ENCODE data around the gene TMEM106C. TPM values are rescaled to one million over a fixed set of nuclear protein-coding genes. Genes with fewer than 3 reads are reported as not detected.

The TMEM106C gene
- total and polyA plus RNA-seq, 4 donors, result 16.2 to 57.8 (median 25.2) TPM

DNA sequence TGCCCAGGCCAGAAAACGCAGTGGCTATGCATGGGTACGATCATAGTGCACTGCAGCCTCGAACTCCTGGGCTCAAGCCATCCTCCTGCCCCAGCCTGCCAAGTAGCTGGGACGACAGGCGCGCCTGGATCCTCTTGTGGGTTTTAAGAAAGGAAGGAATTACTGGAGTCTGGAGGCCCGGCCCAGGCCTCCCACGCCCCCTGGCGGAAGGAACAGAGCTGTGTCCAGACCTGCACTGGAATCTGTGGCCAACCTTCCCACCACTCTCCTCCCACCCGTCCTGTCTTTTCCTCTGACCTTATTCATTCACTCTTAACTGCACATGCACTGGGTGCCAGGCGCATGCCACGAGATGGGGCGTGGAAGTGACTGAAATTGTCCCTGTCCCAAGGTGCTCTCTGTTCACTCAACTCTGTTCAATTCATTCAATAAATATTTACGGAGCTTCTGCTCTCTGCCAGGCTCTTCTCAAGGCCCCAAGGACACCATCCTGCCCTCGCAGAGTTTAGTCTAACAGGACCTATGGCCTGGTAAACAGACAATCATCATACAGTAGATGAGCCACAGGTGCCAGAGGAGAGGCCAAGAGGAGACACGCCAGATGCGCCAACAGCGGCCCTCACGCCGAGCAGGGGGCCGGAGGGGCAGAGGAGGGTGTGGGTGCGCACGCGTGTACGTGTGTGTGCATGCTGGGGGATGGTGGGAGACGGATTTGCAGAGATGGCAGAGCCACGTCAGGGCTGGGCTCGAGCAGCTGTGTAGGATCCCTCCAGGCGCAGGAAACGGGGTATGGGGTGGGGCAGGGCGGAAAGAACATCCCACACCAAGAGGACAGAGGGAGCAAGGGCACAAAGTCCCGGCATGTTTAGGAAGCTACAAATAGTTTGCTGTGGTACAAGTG, 13.7 kb upstream of the TMEM106C start:
- H3K27me3 ChIP-seq (ENCODE audit: control insufficient read depth in 4 of 4, insufficient read depth in 4 of 4, low read length in 3 of 4), result no peaks in the 10 kb centered on the region
- no peak overlapping the region for H3K9ac ChIP-seq (ENCODE audit: low read depth in 1 of 2, low read length in 2 of 2)
- peak; percentile 66 for DNase-seq (ENCODE audit: low spot score)
- H3K4me3 ChIP-seq (ENCODE audit: low read depth in 1 of 3, low read length in 3 of 3), result no peak overlapping the region
- no peaks in the 10 kb centered on the region for H3K36me3 ChIP-seq (ENCODE audit: control insufficient read depth in 4 of 4, insufficient read depth in 3 of 4, low read depth in 1 of 4, low read length in 3 of 4)
- peaks cover 2 to 18% (median 13%) of the 10 kb centered on the region in 4 donors for H3K4me1 ChIP-seq (ENCODE audit: control insufficient read depth in 4 of 4, insufficient read depth in 4 of 4, low read length in 3 of 4)
- H3K9me3 ChIP-seq (ENCODE audit: control insufficient read depth in 4 of 4, low read length in 3 of 4), result no peaks in the 10 kb centered on the region
- WGBS, result 22% methylated on average over 32 of the region's 32 CpGs
- H3K27ac ChIP-seq (ENCODE audit: low read depth in 1 of 2, low read length in 2 of 2), result peak overlapping the region in 1 of 2 donors; percentile 23
- TF ChIP-seq RXRA (IDR thresholded peaks at IDR 0.05), result peak; percentile 73 to 90
- TF ChIP-seq, protein P1, sequence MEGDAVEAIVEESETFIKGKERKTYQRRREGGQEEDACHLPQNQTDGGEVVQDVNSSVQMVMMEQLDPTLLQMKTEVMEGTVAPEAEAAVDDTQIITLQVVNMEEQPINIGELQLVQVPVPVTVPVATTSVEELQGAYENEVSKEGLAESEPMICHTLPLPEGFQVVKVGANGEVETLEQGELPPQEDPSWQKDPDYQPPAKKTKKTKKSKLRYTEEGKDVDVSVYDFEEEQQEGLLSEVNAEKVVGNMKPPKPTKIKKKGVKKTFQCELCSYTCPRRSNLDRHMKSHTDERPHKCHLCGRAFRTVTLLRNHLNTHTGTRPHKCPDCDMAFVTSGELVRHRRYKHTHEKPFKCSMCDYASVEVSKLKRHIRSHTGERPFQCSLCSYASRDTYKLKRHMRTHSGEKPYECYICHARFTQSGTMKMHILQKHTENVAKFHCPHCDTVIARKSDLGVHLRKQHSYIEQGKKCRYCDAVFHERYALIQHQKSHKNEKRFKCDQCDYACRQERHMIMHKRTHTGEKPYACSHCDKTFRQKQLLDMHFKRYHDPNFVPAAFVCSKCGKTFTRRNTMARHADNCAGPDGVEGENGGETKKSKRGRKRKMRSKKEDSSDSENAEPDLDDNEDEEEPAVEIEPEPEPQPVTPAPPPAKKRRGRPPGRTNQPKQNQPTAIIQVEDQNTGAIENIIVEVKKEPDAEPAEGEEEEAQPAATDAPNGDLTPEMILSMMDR (IDR thresholded peaks at IDR 0.05; ENCODE audit: low read depth, low read length, missing input control), result peak; percentile 75
- TF ChIP-seq, protein P2, sequence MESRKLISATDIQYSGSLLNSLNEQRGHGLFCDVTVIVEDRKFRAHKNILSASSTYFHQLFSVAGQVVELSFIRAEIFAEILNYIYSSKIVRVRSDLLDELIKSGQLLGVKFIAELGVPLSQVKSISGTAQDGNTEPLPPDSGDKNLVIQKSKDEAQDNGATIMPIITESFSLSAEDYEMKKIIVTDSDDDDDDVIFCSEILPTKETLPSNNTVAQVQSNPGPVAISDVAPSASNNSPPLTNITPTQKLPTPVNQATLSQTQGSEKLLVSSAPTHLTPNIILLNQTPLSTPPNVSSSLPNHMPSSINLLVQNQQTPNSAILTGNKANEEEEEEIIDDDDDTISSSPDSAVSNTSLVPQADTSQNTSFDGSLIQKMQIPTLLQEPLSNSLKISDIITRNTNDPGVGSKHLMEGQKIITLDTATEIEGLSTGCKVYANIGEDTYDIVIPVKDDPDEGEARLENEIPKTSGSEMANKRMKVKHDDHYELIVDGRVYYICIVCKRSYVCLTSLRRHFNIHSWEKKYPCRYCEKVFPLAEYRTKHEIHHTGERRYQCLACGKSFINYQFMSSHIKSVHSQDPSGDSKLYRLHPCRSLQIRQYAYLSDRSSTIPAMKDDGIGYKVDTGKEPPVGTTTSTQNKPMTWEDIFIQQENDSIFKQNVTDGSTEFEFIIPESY (IDR thresholded peaks at IDR 0.05), result no peak
- peak in 1 of 2 donors; percentile 52 for TF ChIP-seq JUND (IDR thresholded peaks at IDR 0.05)
- no peak for TF ChIP-seq TAF1 (conservative IDR thresholded peaks at IDR 0.05)
- peak; percentile 59 to 81 for TF ChIP-seq HNF4A (conservative IDR thresholded peaks at IDR 0.05)
- TF ChIP-seq FOXA2 (IDR thresholded peaks at IDR 0.05), result peak; percentile 71
- peak; percentile 82 to 87 for TF ChIP-seq RAD21 (IDR thresholded peaks at IDR 0.05)
- TF ChIP-seq SP1 (IDR thresholded peaks at IDR 0.05), result peak; percentile 75

DNA sequence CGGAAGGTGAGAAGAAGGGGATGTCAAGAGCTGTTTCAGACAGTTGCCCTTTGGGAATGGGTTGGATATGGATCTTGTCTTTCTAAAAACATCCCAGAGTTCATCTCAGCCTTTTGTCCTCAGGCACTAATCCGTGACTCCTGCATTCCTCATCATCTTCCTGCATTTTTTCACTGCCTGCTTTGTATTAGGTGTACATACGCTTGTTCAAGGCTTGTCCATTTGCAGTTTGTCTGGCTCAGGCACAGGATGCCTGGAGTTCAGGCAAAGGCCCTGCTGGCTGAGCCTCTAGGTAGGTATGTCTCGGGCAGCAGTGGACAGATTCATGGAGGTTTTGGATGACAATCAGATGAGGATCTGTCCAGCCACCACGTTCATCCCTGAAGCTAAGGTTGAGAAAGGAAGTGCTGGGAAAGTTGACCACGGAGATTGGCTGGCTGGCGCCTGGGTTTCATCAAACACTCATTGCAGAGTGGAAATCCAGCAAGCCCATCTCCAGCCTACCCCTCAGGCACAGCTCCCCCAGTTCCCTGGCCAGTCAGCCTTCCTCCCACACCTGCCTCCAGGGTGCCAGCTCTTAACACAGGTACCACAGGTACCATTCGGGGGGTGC, 12.4 kb upstream of the TMEM106C start:
- H3K4me1 ChIP-seq (ENCODE audit: control insufficient read depth in 4 of 4, insufficient read depth in 4 of 4, low read length in 3 of 4), result peaks cover 2 to 18% (median 13%) of the 10 kb centered on the region in 4 donors
- H3K9ac ChIP-seq (ENCODE audit: low read depth in 1 of 2, low read length in 2 of 2), result no peak overlapping the region
- H3K4me3 ChIP-seq (ENCODE audit: low read depth in 1 of 3, low read length in 3 of 3), result no peak overlapping the region
- no peaks in the 10 kb centered on the region for H3K36me3 ChIP-seq (ENCODE audit: control insufficient read depth in 4 of 4, insufficient read depth in 3 of 4, low read depth in 1 of 4, low read length in 3 of 4)
- H3K27ac ChIP-seq (ENCODE audit: low read depth in 1 of 2, low read length in 2 of 2), result no peak overlapping the region
- DNase-seq (ENCODE audit: low spot score), result no peak
- WGBS, result 87% methylated on average over 8 of the region's 8 CpGs
- no peaks in the 10 kb centered on the region for H3K9me3 ChIP-seq (ENCODE audit: control insufficient read depth in 4 of 4, low read length in 3 of 4)
- H3K27me3 ChIP-seq (ENCODE audit: control insufficient read depth in 4 of 4, insufficient read depth in 4 of 4, low read length in 3 of 4), result no peaks in the 10 kb centered on the region
- TF ChIP-seq, protein P2 (IDR thresholded peaks at IDR 0.05), result no peak
- no peak for TF ChIP-seq HNF4G (IDR thresholded peaks at IDR 0.05)
- TF ChIP-seq TAF1 (conservative IDR thresholded peaks at IDR 0.05), result no peak
- no peak for TF ChIP-seq YY1 (IDR thresholded peaks at IDR 0.05)
- no peak for TF ChIP-seq FOXA1 (IDR thresholded peaks at IDR 0.05)
- TF ChIP-seq SP1 (IDR thresholded peaks at IDR 0.05), result no peak
- TF ChIP-seq GABPA (IDR thresholded peaks at IDR 0.05 in 1 of 2, conservative IDR thresholded peaks at IDR 0.05 in 1 of 2), result no peak
- TF ChIP-seq FOXA2 (IDR thresholded peaks at IDR 0.05), result no peak
- TF ChIP-seq EGR1 (IDR thresholded peaks at IDR 0.05; ENCODE audit: low read depth in 2 of 2), result no peak
- TF ChIP-seq, protein P1 (IDR thresholded peaks at IDR 0.05; ENCODE audit: low read depth, low read length, missing input control), result no peak
- TF ChIP-seq NR2F2 (IDR thresholded peaks at IDR 0.05), result no peak
- TF ChIP-seq, protein P3, sequence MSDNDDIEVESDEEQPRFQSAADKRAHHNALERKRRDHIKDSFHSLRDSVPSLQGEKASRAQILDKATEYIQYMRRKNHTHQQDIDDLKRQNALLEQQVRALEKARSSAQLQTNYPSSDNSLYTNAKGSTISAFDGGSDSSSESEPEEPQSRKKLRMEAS (IDR thresholded peaks at IDR 0.05), result no peak
- no peak for TF ChIP-seq RAD21 (IDR thresholded peaks at IDR 0.05)
- no peak for TF ChIP-seq RXRA (IDR thresholded peaks at IDR 0.05)
- TF ChIP-seq, protein P4, sequence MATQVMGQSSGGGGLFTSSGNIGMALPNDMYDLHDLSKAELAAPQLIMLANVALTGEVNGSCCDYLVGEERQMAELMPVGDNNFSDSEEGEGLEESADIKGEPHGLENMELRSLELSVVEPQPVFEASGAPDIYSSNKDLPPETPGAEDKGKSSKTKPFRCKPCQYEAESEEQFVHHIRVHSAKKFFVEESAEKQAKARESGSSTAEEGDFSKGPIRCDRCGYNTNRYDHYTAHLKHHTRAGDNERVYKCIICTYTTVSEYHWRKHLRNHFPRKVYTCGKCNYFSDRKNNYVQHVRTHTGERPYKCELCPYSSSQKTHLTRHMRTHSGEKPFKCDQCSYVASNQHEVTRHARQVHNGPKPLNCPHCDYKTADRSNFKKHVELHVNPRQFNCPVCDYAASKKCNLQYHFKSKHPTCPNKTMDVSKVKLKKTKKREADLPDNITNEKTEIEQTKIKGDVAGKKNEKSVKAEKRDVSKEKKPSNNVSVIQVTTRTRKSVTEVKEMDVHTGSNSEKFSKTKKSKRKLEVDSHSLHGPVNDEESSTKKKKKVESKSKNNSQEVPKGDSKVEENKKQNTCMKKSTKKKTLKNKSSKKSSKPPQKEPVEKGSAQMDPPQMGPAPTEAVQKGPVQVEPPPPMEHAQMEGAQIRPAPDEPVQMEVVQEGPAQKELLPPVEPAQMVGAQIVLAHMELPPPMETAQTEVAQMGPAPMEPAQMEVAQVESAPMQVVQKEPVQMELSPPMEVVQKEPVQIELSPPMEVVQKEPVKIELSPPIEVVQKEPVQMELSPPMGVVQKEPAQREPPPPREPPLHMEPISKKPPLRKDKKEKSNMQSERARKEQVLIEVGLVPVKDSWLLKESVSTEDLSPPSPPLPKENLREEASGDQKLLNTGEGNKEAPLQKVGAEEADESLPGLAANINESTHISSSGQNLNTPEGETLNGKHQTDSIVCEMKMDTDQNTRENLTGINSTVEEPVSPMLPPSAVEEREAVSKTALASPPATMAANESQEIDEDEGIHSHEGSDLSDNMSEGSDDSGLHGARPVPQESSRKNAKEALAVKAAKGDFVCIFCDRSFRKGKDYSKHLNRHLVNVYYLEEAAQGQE (IDR thresholded peaks at IDR 0.05), result no peak
- no peak for TF ChIP-seq HNF4A (conservative IDR thresholded peaks at IDR 0.05)
- no peak for TF ChIP-seq JUND (IDR thresholded peaks at IDR 0.05)

Data from liver (tissue), 9 donors.